Neural cell (in vitro differentiated cells): ENCODE data around the gene COX11. TPM values are rescaled to one million over a fixed set of nuclear protein-coding genes. Genes with fewer than 3 reads are reported as not detected.

Experiments used
- H2AFZ ChIP-seq: fragments of 200-600, 300-800 bp; sonication (generic), shearing (Covaris generic); 2 replicates; pipeline ENCODE4 v1.6.0; 2014; ENCODE audit warnings: low read depth, mild to moderate bottlenecking, antibody characterized with exemption, low read length, moderate library complexity
- H3F3A ChIP-seq: fragments of 200-600 bp; shearing (Covaris generic); 2 replicates; pipeline ENCODE4 v1.6.1; 2016; ENCODE audit warnings: mild to moderate bottlenecking, moderate library complexity, mixed read lengths, antibody characterized with exemption, low read length; ENCODE audit not compliant: insufficient read depth, poor library complexity, severe bottlenecking
- H3K27ac ChIP-seq: fragments of 200-600, 300-800 bp; sonication (generic), shearing (Covaris generic); 2 replicates; pipeline ENCODE4 v1.5.1; 2014; ENCODE audit warnings: mild to moderate bottlenecking, low read length, moderate library complexity
- H3K27me3 ChIP-seq: fragments of 300-800, 200-600 bp; sonication (generic), shearing (Covaris generic); 2 replicates; pipeline ENCODE4 v1.6.0; 2014; ENCODE audit warnings: mild to moderate bottlenecking, low read depth, low read length, moderate library complexity; ENCODE audit not compliant: insufficient read depth
- H3K36me3 ChIP-seq: fragments of 300-800, 200-600 bp; sonication (generic), shearing (Covaris generic); 2 replicates; pipeline ENCODE4 v1.5.1; 2014; ENCODE audit warnings: mild to moderate bottlenecking, antibody characterized with exemption, low read length, moderate library complexity; ENCODE audit not compliant: insufficient read depth
- H3K4me2 ChIP-seq: fragments of 300-800, 200-600 bp; sonication (generic), shearing (Covaris generic); 2 replicates; pipeline ENCODE4 v1.6.0; 2014; ENCODE audit warnings: mild to moderate bottlenecking, low read length
- H3K4me3 ChIP-seq: fragments of 300-800, 200-600 bp; sonication (generic), shearing (Covaris generic); 2 replicates; pipeline ENCODE4 v1.5.1; 2014; ENCODE audit warnings: mild to moderate bottlenecking, low read length, moderate library complexity
- H3K79me2 ChIP-seq: fragments of 200-600 bp; shearing (Covaris generic); replicated peaks from 2 replicates; pipeline ENCODE4 v1.6.0; 2014; ENCODE audit warnings: mild to moderate bottlenecking, low read length, moderate library complexity; ENCODE audit not compliant: insufficient read depth
- H3K9ac ChIP-seq: fragments of 300-800, 200-600 bp; sonication (generic), shearing (Covaris generic); 2 replicates; pipeline ENCODE4 v1.6.1; 2016; ENCODE audit warnings: mild to moderate bottlenecking, low read length, mixed read lengths
- H3K9me2 ChIP-seq: fragments of 200-600 bp; shearing (Covaris generic); 2 replicates; pipeline ENCODE4 v1.6.1; 2016; ENCODE audit warnings: mild to moderate bottlenecking, low read length, mixed read lengths; ENCODE audit not compliant: insufficient read depth
- H3K9me3 ChIP-seq: fragments of 200-600, 300-800 bp; sonication (generic), shearing (Covaris generic); 2 replicates; pipeline ENCODE4 v1.6.1; 2016; ENCODE audit warnings: mild to moderate bottlenecking, mixed run types, low read length, moderate library complexity, mixed read lengths
- H4K20me1 ChIP-seq: fragments of 200-600 bp; shearing (Covaris generic); 2 replicates; pipeline ENCODE4 v1.6.1; 2016; ENCODE audit warnings: mild to moderate bottlenecking, mixed run types; ENCODE audit not compliant: insufficient read depth
- CTCF ChIP-seq: fragments of 450-650 bp; IDR thresholded peaks from 2 replicates; pipeline ENCODE4 v1.5.1; 2014; ENCODE audit warnings: antibody characterized with exemption, mild to moderate bottlenecking, moderate library complexity; ENCODE audit not compliant: poor library complexity, severe bottlenecking
- EP300 ChIP-seq: fragments of 450-650 bp; conservative IDR thresholded peaks from 2 replicates; pipeline ENCODE4 v1.6.1; 2014; ENCODE audit warnings: antibody characterized with exemption, mild to moderate bottlenecking, moderate library complexity; ENCODE audit not compliant: poor library complexity, severe bottlenecking
- EZH2 ChIP-seq: fragments of 200-600, 300-800 bp; shearing (Covaris generic), sonication (generic); IDR thresholded peaks from 2 replicates; pipeline ENCODE4 v1.6.1; 2014; ENCODE audit warnings: antibody characterized with exemption, low read length, borderline replicate concordance, mild to moderate bottlenecking; ENCODE audit not compliant: insufficient read depth, poor library complexity, severe bottlenecking
- MXI1 ChIP-seq: fragments of 450-650 bp; conservative IDR thresholded peaks from 2 replicates; pipeline ENCODE4 v1.6.1; 2014; ENCODE audit warnings: antibody characterized with exemption, mild to moderate bottlenecking; ENCODE audit not compliant: poor library complexity, severe bottlenecking
- POLR2AphosphoS5 ChIP-seq: IDR thresholded peaks from 2 replicates; pipeline ENCODE4 v1.6.1; 2012
- RAD21 ChIP-seq: fragments of 450-650 bp; conservative IDR thresholded peaks from 2 replicates; pipeline ENCODE4 v1.6.1; 2014; ENCODE audit warnings: antibody characterized with exemption, mild to moderate bottlenecking, moderate library complexity
- REST ChIP-seq: IDR thresholded peaks from 2 replicates; pipeline ENCODE4 v1.6.1; 2012; ENCODE audit warnings: borderline replicate concordance
- SMC3 ChIP-seq: fragments of 450-650 bp; conservative IDR thresholded peaks from 2 replicates; pipeline ENCODE4 v1.6.1; 2014; ENCODE audit warnings: antibody characterized with exemption, mild to moderate bottlenecking, moderate library complexity; ENCODE audit not compliant: poor library complexity
- TAF1 ChIP-seq: IDR thresholded peaks from 2 replicates; pipeline ENCODE4 v1.6.1; 2012; ENCODE audit warnings: low read depth
- polyA plus RNA-seq: library from polyadenylated mRNA; depleted of rRNA; stranded (reverse); fragments of >200 nt; gene quantifications from 2 replicates; pipeline ENCODE4 v1.2.3, GENCODE V29; 2014

Gene COX11
- polyA plus RNA-seq, 1 donor from 2014 or later: 155 TPM

DNA sequence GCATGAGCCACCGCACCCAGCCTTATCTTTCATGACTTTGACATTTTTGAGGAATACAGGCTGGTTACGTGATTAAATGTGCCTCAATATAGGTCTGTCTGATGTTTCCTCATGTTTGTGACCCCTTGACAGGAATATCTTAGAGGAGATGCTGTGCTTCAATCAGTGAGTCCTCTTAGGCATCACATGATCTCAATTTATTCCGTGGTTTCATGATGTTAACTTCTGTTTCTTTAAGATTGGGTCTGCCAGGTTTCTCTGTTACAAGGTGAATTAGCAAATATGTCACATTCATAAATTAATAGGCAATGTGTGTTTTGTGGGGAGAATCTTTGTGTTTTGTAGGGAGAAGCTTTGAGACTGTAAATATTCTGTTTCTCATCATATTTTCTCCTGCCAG is 3.4 kb upstream of the COX11 start:
- Histone ChIP-seq H3K27ac (no peak overlapping the region), H3K79me2 (peaks cover 46% of the 10 kb centered on the region), H3K9ac (no peak overlapping the region), H3K27me3 (no peaks in the 10 kb centered on the region), H4K20me1 (no peaks in the 10 kb centered on the region), H3K4me2 (no peak overlapping the region), H3K9me2 (no peaks in the 10 kb centered on the region), H2AFZ (no peak overlapping the region), H3F3A (no peaks in the 10 kb centered on the region), H3K9me3 (no peaks in the 10 kb centered on the region), H3K4me3 (no peak overlapping the region), H3K36me3 (no peaks in the 10 kb centered on the region)
- TF ChIP-seq REST (no peak), MXI1 (no peak), SMC3 (no peak), POLR2AphosphoS5 (no peak), TAF1 (no peak), EP300 (no peak), RAD21 (no peak), EZH2 (no peak), CTCF (no peak)

DNA sequence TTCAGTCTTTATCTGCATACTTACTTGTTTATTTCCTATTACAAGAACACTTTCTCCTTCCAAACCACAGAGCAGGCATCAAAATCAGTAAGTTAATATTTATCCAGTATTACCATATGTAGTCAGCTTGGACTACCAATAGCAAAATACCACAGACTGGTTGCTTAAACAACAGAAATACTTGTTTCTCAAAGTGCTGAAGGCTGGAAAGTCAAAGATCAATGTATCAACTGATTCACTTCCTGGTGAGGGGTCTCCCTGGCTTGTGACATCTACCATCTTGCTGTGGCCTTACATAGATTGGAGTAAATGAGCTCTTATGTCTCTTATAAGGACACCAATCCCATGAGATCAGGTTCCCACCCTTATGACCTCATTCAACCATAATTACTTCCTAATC is 2.7 kb upstream of the COX11 start:
- no peaks in the 10 kb centered on the region for H3K36me3 ChIP-seq
- no peaks in the 10 kb centered on the region for H4K20me1 ChIP-seq
- no peak for TF ChIP-seq CTCF
- TF ChIP-seq RAD21: no peak
- TF ChIP-seq EZH2: no peak
- TF ChIP-seq POLR2AphosphoS5: no peak
- no peaks in the 10 kb centered on the region for H3F3A ChIP-seq
- no peaks in the 10 kb centered on the region for H3K27me3 ChIP-seq
- no peaks in the 10 kb centered on the region for H3K9me3 ChIP-seq
- no peak overlapping the region for H3K9ac ChIP-seq
- H3K4me2 ChIP-seq: peak overlapping the region; percentile 94
- peak overlapping the region; percentile 78 for H3K4me3 ChIP-seq
- peaks cover 53% of the 10 kb centered on the region for H3K79me2 ChIP-seq
- no peak overlapping the region for H2AFZ ChIP-seq
- no peaks in the 10 kb centered on the region for H3K9me2 ChIP-seq
- no peak overlapping the region for H3K27ac ChIP-seq
